HepG2 (cell line): ENCODE data around the gene UBE2G2. TPM values are rescaled to one million over a fixed set of nuclear protein-coding genes. Genes with fewer than 3 reads are reported as not detected.
A peak's percentile ranks its signal among the peaks of the same experiment; 100 is the strongest.

Experiments used
- CCAR2 ChIP-seq: fragments of 200-400 bp; formaldehyde crosslinking; optimal IDR thresholded peaks from 2 replicates; pipeline ENCODE3; 2018; ENCODE audit warnings: low read depth, mild to moderate bottlenecking, low read length, moderate library complexity
- CERS6 ChIP-seq: sonication (generic); formaldehyde crosslinking; IDR thresholded peaks from 2 replicates; pipeline ENCODE4 v1.5.0; 2020; ENCODE audit warnings: missing genetic modification reagents
- DZIP1 ChIP-seq: sonication (generic); formaldehyde crosslinking; IDR thresholded peaks from 2 replicates; pipeline ENCODE4 v1.5.0; 2020; ENCODE audit warnings: mild to moderate bottlenecking, missing genetic modification reagents
- ETV5 ChIP-seq: IDR thresholded peaks from 2 replicates; pipeline ENCODE4 v1.6.1; 2018; ENCODE audit warnings: missing biosample characterization, missing genetic modification reagents, inconsistent platforms, borderline replicate concordance
- GLI4 ChIP-seq: sonication (generic); formaldehyde crosslinking; IDR thresholded peaks from 2 replicates; pipeline ENCODE4 v1.5.1; 2020; ENCODE audit warnings: missing genetic modification reagents, mild to moderate bottlenecking, moderate library complexity, borderline replicate concordance
- KLF6 ChIP-seq: IDR thresholded peaks from 2 replicates; pipeline ENCODE4 v1.8.0; 2016; ENCODE audit warnings: missing biosample characterization, missing genetic modification reagents
- MEF2D ChIP-seq: sonication (generic); formaldehyde crosslinking; IDR thresholded peaks from 2 replicates; pipeline ENCODE4 v1.5.1; 2020; ENCODE audit warnings: mild to moderate bottlenecking, missing genetic modification reagents
- MZF1 ChIP-seq: sonication (generic); formaldehyde crosslinking; IDR thresholded peaks from 2 replicates; pipeline ENCODE4 v1.8.1; 2023; ENCODE audit warnings: mild to moderate bottlenecking, missing genetic modification reagents, borderline replicate concordance
- NFIB ChIP-seq: sonication (generic); formaldehyde crosslinking; IDR thresholded peaks from 2 replicates; pipeline ENCODE4 v1.9.0; 2021; ENCODE audit warnings: missing genetic modification reagents, mild to moderate bottlenecking, borderline replicate concordance
- NR0B2 ChIP-seq: sonication (generic); formaldehyde crosslinking; IDR thresholded peaks from 2 replicates; pipeline ENCODE4 v1.4.0; 2020; ENCODE audit warnings: mild to moderate bottlenecking, missing genetic modification reagents
- NRL ChIP-seq: sonication (generic); formaldehyde crosslinking; IDR thresholded peaks from 2 replicates; pipeline ENCODE4 v1.5.0; 2020; ENCODE audit warnings: missing genetic modification reagents, mild to moderate bottlenecking, moderate library complexity, borderline replicate concordance
- POLR2AphosphoS2 ChIP-seq: IDR thresholded peaks from 2 replicates; pipeline ENCODE4 v1.6.1; 2011; ENCODE audit warnings: low read depth, low read length, improper control_type of control experiment
- STAT5B ChIP-seq: sonication (generic); formaldehyde crosslinking; IDR thresholded peaks from 2 replicates; pipeline ENCODE4 v1.4.0; 2020; ENCODE audit warnings: missing genetic modification reagents
- ZFP37 ChIP-seq: sonication (generic); formaldehyde crosslinking; IDR thresholded peaks from 2 replicates; pipeline ENCODE4 v1.4.0; 2020; ENCODE audit warnings: missing genetic modification reagents, borderline replicate concordance
- ZNF282 ChIP-seq: fragments of 450-650 bp; IDR thresholded peaks from 2 replicates; pipeline ENCODE4 v1.6.1; 2018; ENCODE audit not compliant: partially characterized antibody
- ZNF432 ChIP-seq: sonication (generic); formaldehyde crosslinking; IDR thresholded peaks from 2 replicates; pipeline ENCODE4 v1.5.0; 2020; ENCODE audit warnings: missing genetic modification reagents, mild to moderate bottlenecking, borderline replicate concordance
- ZNF460 ChIP-seq: sonication (generic); formaldehyde crosslinking; IDR thresholded peaks from 2 replicates; pipeline ENCODE4 v1.5.1; 2020; ENCODE audit warnings: missing genetic modification reagents, mild to moderate bottlenecking, borderline replicate concordance
- ZNF674 ChIP-seq: sonication (generic); formaldehyde crosslinking; IDR thresholded peaks from 2 replicates; pipeline ENCODE4 v1.5.0; 2020; ENCODE audit warnings: low read depth, mild to moderate bottlenecking, missing genetic modification reagents
- ZNF709 ChIP-seq: sonication (generic); formaldehyde crosslinking; IDR thresholded peaks from 2 replicates; pipeline ENCODE4 v1.5.0; 2020; ENCODE audit warnings: mild to moderate bottlenecking, missing genetic modification reagents
- ZNF790 ChIP-seq: sonication (generic); formaldehyde crosslinking; IDR thresholded peaks from 2 replicates; pipeline ENCODE4 v1.8.0; 2022; ENCODE audit warnings: missing genetic modification reagents, mild to moderate bottlenecking, borderline replicate concordance
- polyA plus RNA-seq, 8 experiments: library from polyadenylated mRNA; depleted of rRNA in 3 of 8; stranded (reverse) in 7 of 8; unstranded in 1 of 8; fragments of >200 nt; fragmentation: Illumina TruSeq in 4 of 8; extraction: Trizol in 4 of 8; gene quantifications; 2 replicates each; pipeline versions ENCODE4 v1.2.1 to v1.2.3, GENCODE V29; 2011 to 2016; ENCODE audit warnings: low read depth in 4 of 8, missing spikeins in 1 of 8, mixed read lengths in 1 of 8; ENCODE audit not compliant: insufficient read depth in 1 of 8
- total RNA-seq, 5 experiments: library from RNA; depleted of rRNA; stranded (reverse); fragments of >200 nt; fragmentation: Illumina TruSeq; extraction: Trizol; gene quantifications; 2 replicates each; pipeline ENCODE4 v1.2.3, GENCODE V29; 2016; ENCODE audit warnings: low read depth in 1 of 5

The UBE2G2 gene
- total and polyA plus RNA-seq, 2 of the 13 experiments (the other 11 are each of a cell fraction or from before 2014, with no cell fraction given) = 55.4 to 92.0 TPM

GRCh38 chr21:44846485-44847260, 45.1 kb upstream of the UBE2G2 start (continued):
- TF ChIP-seq NRL (CRISPR knock-in tag) = no peak
- no peak for TF ChIP-seq ZNF282
- TF ChIP-seq CERS6 (CRISPR knock-in tag) = no peak
- TF ChIP-seq ZNF709 (CRISPR knock-in tag) = no peak; the same call in 1 of the 2 replicates
- no peak for TF ChIP-seq GLI4
- no peak for TF ChIP-seq ZNF790 (CRISPR knock-in tag)
- no peak for TF ChIP-seq MEF2D (CRISPR knock-in tag)
- no peak for TF ChIP-seq ZNF460 (CRISPR knock-in tag)
- TF ChIP-seq MZF1 = no peak
- 0 out of 2 replicates have a peak, but pooled peaks have one; percentile 11 for TF ChIP-seq KLF6 (CRISPR knock-in tag)
- TF ChIP-seq ZNF674 = no peak
- no peak for TF ChIP-seq NR0B2
- no peak for TF ChIP-seq DZIP1
- no peak for TF ChIP-seq CCAR2
- TF ChIP-seq ZFP37 (CRISPR knock-in tag) = 0 out of 2 replicates have a peak, but pooled peaks have one; percentile 52
- 0 out of 2 replicates have a peak, but pooled peaks have one; percentile 36 for TF ChIP-seq STAT5B (CRISPR knock-in tag)
- TF ChIP-seq ETV5 (CRISPR knock-in tag) = peak; percentile 84; the same call in 1 of the 2 replicates
- TF ChIP-seq POLR2AphosphoS2 = no peak
- TF ChIP-seq NFIB (CRISPR knock-in tag) = peak; percentile 33; the same call in 1 of the 2 replicates
- TF ChIP-seq ZNF432 (CRISPR knock-in tag) = no peak
